GM21526 (cell line): ENCODE measurements around the gene HSD11B1.
"Not testable (repeated sequence)": the region's sequence is repeated elsewhere in the genome, so short reads cannot be mapped to it uniquely, and the experiment has no call there.

Experiments used
- ATAC-seq: cut with Tn5 transposase; IDR thresholded peaks from one replicate; pipeline ENCODE4 v1.9.1; 2021; ENCODE audit warnings: moderate library complexity; ENCODE audit not compliant: unreplicated experiment, low FRiP score

The HSD11B1 gene

DNA sequence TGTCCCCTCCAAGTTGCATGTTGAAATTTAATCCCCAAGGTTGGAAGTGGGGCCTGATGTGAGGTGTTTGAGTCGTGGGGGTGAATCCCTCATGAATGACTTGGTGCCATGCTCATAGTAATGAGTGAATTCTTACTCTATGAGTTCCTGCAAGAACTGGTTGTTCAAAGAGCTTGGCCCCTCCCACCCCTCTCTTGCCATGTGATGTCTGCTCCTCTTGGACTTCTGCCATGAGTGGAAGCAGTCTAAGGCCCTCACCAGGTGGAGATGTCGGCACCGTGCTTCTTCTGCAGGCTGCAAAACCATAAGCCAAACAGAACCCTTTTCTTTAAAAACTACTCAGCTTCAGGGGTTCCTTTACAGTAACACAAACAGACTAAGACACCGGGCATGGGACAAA lies 15.2 kb upstream of the HSD11B1 start:
- no peak for ATAC-seq

DNA sequence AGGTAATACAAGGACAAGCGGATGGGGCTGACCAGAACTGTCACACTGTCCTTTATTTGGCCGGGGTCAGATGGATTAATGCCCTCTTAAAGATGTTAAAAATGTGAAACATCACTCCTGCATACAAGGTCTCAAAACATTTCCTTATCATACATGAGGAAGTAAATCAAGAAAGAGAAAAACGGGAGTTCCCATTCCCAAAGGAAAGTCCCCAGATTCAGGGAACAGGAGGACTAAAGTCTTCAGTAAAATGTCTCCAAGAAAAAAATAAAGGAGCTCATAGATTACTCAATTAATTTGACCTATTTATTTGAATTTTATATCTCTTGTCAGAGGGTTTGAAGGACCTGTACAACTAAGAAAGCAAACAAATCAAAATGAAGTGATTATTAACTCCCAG lies 13.4 kb upstream of the HSD11B1 start:
- no peak for ATAC-seq

DNA sequence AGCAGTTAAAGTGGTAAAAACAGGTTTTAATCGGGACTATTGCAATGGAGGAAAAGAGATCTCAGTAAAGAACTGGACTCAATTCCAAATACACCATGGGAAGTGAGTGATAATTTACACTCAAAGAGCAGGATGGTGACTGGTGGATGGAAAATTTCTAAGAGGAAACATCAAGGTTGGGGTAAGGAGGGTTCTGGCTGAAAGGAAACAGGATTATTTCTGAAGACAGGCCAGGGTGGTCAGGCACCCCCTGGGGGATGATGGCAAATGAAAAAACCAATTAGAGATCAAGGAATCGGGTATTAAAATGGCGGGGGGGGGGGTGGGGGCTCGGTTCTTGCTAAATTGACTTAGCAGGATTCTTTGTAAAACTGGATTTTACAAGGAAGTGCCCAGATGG lies 12.3 kb upstream of the HSD11B1 start:
- ATAC-seq: no peak

DNA sequence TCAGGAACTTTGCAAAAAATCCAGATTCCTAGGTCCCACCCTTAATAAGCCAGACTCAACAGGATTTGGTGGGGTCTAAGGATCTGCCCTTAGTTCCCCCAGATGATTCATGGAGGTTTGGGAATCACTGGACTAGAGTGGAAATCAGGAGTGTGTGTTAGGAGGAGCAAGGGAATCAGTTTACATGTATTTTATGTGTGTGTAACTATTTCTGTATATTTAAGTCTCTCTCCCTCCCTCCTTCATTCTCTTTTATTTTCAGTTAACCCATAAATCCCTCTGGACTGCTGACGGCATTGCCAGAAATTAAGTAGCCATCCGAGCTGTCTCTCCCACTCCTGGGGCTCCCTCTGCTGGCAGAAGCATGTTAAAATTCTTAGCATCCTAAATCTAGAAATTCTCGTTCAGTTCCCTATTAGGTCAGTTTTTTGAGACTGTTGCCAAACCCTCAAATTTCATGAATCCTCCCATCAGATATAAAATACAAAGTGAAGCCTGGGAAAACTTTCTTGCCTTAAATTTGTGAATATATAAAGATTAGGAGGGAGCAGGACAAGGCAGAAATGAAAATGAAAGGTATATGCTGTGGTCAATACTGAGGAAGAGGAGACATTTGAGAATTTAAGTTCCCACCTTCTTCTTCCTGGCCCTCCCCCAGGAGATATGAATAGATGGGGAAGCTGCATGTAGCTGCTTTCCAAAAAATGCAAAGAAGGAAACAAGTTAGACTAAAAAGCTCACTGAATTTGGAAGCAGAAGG lies 11.7 kb upstream of the HSD11B1 start:
- ATAC-seq: peak; percentile 62

DNA sequence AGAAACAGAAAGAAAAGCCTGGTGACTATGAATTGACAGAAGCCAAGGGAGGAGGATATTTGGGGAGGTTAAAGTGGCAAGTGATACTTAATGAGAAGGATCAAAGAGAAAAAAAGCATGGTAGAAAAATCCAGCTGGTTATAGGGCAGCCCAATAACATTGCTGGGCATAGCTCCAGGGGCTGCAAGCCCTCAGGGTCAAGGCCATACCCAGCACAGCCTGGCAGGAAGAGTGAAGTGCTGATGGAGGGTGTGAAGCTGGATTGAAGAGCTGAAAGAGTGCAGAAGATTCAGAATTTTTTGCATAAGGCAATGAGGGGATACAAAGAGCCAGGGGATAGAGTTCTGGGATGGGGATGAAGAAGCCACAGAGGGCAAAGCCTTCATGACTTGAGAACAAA lies 8.0 kb upstream of the HSD11B1 start:
- no peak for ATAC-seq

DNA sequence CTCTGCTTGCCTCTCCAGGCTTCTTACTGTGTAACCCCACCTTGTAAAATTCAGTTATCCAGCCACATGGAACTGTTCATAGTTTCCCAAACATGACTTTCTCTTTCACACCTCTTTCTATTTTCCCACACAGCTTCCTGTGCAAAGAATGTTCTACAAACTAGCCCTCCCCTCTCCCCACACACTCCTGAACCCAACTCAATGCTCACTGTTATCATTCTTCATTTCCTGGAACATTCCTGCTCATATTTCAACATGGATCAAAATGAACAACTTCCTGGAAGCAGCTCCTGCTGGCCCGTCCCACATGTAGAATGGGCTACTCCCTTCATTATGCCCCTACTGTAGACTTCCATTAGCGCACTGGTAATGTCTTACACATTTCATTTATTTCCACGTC lies 7.5 kb upstream of the HSD11B1 start:
- ATAC-seq: no peak

DNA sequence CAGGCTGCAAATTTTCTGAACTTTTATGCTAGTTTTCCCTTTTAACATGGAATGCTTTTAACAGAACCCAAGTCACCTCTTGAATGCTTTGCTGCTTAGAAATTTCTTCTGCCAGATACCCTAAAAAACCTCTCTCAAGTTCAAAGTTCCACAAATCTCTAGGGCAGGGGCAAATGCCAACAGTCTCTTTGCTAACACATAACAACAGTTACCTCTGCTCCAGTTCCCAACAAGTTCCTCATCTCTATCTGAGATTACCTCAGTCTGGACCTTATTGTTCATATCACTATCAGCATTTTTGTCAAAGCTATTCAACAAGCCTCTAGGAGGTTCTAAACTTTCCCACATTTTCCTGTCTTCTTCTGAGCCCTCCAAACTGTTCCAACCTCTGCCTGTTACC lies 4.0 kb upstream of the HSD11B1 start:
- not testable (repeated sequence) for ATAC-seq

DNA sequence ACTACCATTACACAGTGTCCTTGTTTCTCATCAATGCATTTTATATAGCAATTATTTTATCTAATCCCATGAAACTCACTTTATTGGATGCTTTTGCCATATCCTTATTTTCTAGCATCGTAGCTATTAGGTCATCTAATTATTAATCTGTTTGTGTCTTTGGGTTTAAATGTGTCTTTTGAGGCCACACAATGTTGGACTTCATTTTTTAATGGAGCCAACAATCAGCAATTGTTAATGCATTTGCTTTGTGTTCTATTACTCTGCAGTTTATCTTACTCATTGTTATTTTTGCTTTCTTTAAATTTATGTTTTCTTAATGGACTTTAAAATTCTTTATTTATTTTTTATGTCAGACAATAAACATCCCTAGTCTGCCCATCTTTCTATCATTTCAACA lies 1.8 kb upstream of the HSD11B1 start:
- no peak for ATAC-seq

DNA sequence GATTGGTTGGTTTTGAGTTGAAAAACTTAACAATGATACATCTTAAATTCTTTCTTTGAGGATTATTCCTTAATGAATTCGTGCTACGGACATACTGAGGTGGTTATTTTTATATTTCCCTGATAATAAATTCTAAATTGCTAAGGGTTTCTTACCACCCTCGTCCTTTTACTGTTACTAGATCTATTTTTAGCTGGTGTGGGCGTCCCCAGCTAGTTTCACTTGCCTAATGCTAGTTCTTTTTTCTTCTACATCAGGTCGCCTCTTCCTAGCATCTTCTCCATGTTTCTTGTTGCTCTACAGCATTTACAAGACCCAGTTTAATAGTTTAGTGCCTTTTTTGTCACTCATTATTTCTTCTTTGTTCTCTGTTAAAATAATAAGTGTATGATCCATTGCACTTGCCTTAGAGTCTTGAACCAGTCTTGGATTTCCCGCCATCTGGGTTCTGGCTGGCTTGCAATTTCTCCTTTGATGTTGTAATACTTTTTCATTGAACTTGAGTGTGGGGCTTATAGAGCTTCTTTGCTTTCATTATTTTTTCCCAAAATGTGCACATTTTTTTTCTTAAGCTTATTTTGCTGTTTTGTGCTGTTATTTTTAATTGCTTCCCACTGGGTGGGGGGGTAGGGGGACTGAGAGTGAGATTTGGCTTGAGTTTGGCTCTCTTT lies 677 bp upstream of the HSD11B1 start:
- ATAC-seq: no peak

DNA sequence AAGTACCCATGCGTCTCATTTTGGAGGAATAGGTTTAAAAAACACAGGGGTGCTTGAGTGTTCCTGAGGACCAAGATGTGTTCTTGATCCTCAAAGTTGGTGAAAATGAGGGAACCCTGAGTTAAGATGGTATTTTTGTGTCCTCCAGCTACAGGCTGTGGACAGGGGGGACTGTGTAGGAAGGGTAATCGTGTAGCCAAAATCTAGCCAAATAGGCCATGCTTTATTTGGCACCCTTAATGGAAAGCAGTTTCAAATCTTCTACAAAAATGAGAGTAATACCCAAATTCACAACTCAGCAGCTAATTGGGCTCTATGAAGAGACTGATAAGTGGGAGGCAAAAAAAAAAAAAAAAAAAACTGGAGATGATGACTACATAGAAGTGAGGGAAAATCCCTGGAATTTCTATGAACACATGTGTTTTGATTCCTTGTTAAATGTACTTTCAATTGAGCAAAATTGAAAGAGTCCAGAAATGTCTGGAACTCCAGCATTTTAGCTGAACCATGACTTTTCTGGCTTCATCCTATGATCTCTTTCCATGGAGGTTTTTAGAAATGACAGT lies 470 bp downstream of the HSD11B1 start:
- ATAC-seq: no peak

DNA sequence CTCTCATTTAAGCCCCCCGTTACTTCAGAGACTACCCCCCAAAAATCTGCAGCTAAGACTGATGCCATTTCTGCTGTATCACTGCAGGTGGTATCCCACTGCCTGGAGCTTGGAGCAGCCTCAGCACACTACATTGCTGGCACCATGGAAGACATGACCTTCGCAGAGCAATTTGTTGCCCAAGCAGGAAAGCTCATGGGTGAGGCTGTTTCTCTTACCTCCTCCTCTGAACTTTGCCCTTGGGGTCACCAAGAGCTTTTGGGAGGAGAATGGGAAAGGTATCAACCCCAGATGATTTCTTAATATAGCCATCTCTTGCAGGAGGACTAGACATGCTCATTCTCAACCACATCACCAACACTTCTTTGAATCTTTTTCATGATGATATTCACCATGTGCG lies 2.0 kb downstream of the HSD11B1 start:
- ATAC-seq: no peak

DNA sequence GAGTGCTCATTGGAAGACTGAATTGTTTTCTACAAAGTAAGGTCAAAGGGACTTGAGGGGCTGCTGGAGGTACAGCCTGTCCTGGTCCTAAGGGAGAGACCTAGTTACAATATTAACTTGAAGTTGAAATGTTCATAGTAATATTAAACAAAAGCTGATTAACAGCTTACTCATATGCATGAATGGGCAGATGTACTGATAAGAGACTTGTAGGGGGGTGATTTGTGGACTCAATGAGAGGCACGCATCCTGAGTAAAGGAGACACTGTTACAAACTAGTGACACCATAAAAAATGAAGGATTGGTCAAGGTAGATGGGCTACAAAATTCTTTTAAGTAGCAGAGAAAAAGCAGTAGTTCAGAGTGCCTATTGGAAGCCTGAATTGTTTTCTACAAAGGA lies 2.7 kb downstream of the HSD11B1 start:
- ATAC-seq: no peak

DNA sequence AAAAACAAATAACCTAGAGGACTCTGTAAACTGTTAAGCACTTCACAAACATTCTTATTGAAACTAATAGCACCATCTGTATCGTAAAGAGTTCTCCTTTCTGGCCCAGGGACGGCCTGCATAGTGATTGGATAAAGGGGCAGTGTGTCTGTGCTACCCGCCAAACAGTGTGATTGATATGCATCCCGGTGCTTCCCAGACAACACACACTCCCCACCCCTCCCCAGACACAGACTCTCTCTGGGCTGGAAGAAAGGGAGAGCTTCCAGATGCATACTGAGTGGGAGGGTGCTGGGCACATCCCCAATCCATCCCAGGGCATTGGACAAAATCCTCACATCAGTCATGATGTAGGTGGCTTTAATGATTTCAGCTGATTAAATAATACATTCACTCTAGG lies 3.7 kb downstream of the HSD11B1 start:
- ATAC-seq: no peak

DNA sequence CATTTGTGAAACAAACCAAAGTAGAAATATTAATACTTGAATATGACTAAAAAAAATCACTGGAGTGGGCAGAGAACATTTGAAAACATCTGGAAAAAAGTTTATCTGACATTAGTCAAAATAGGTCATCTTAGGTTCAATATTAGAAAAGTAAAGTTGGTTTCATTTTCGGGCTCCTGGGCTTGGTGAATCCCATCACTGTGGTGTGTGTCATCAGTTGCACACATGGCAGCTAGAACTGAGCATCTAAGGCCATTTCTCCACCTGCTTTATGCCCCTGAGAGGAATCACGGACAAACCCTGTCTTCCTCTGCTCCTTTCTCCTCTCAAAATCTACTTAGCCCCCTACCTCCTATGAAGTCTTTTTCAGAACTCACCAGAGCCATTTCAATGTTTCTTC lies 5.4 kb downstream of the HSD11B1 start:
- no peak for ATAC-seq

DNA sequence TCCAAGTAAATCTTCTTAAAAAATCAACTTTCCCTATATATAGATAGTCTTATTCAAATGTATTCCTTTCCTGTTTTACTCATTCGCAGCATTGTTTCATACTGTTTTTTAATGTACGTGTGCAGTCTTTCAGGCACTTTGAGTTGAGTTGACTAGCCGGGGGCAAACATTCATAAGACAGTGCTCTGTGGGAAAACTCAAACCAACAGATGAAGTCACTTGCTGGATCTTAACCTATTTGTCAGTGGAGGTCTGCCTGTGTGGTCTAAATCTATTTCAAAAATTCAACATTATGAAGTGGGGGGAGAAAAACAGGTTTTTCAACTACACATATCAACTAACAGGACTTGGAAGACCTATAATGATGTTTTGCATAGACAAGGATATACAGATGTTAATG lies 6.2 kb downstream of the HSD11B1 start:
- ATAC-seq: no peak

DNA sequence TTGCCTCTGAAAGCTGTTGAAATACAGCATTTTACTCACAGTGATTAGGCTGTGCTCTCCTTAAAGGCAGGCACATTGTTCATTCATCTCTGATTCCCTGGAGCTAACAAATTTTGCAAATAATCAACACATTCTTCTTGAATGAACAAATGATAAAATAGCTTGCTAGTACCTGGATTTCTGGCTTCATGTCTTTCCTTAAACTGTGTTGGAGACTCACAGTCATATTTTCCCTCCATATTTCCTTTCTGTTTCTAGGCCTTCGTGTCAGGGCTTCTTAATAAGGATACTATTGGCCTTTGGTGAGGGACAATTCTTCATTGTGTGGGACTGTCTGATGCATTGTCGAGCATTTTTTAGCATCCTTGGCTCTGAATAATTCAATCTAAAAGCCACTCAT lies 9.7 kb downstream of the HSD11B1 start:
- no peak for ATAC-seq

DNA sequence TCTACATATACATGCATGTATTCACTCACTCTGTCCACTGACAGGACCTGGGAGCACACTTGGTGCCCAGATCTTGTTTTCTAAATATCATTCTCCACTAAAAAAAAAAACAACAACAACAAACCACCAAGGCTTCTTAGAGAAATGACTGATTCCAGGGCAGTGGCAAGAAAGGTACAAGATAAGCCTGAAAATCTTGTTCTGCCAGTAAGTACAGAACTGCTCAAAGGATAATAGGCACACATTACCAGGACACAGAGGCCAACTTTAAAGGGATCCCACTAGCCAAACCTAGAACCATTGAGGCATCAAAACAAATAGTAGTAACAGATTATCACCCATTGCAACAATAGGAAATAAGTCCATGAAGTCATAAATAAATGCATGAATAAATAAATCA lies 10.7 kb downstream of the HSD11B1 start:
- ATAC-seq: no peak

DNA sequence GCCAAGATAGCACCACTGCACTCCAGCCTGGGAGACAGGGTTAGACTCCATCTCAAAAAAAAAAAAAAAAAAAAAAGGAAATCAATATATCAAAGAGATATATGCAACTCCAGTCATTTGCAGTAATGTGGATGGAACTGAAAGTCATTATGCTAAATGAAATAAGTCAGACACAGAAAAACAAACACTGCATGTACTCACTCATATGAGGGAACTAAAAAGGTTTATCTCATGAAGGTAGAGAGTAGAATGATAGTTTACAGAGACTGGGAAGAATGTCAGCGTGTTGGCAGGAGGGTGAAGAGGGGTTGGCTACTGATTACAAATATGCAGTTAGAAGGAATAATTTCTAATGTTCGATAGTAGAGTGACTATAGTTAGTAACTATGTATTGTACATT lies 13.2 kb downstream of the HSD11B1 start:
- ATAC-seq: no peak

DNA sequence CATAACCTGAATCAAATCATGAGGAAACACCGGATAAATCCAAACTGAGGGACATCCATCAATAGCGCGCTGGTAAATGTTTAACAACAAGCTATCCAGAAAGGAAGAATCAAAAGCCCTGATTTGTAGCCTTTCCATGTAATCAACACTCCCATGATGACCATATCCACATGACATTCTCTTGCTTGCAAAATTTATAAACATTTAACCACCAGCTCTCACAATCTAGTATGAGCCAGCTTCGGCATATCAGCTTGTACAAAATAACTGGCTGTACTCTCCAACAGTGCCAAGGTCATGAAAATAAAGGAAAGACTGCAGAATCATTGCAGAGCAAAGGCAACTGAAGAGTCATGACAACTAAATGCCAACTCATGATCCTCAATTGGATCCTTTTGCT lies 15.7 kb downstream of the HSD11B1 start:
- ATAC-seq: no peak

DNA sequence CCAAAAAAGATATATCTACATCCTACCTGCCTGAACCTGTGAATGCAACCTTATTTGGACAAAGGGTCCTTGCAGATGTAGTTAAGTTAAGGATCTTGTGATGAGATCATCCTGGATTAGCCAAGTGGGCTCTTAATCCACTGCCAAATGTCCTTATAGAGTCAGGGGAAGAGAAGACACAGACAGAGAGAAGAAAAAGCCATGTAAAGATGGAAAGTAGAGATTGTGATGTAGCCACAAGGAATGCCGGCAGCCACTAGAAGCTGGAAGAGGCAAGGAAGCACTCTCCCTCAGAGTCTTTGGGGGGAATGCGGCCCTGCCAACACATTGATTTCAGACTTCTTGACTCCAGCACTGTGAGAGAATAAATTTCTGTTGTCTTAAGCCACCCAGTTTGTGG lies 16.2 kb downstream of the HSD11B1 start:
- no peak for ATAC-seq

DNA sequence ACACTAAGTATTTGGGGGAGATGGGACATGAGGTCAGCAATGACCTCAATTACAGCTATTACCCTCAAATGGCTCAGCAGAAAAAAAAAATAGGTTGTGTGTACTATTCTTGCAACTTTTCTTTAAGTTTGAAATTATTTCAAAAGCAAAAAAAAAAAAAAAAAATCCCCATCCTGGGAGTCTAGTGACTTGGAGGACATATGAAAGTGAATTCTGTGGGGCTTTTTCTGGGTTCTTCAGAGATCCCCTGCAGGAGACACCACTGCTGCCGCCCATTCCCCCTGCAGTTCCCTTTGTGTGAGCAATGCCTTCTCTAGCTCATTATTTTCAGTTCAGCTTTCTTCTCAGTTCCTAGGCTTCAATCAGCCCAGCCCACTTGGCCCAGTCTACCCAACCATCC lies 16.7 kb downstream of the HSD11B1 start:
- ATAC-seq: no peak

DNA sequence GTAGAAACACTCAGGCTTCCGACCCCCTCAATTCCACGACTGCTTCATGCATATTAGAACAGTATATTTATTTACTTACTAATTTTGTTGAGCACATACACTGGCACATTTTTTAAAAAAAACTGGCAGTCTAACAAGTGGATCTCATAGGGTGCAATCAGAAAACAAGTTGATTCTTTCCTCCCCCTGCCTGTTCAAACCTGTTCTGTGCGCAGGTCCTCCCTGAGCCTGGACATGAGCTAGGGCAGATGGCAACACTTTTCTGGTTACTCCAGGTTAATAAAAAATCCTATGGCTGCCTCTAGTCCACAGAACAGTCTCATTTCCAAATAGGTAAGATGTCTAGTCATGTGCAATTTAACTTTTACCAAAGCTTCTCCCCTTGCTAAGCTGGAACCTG lies 18.6 kb downstream of the HSD11B1 start:
- ATAC-seq: no peak
